Caki2 (cell line): ENCODE results near the gene BCO2. TPM values are rescaled to one million over a fixed set of nuclear protein-coding genes. Genes with fewer than 3 reads are reported as not detected.

Experiments
- total RNA-seq: library from RNA; depleted of rRNA; stranded (reverse); fragments of >200 nt; shearing (Covaris generic); gene quantifications from 2 replicates; pipeline ENCODE4 v1.2.3, GENCODE V29; 2014; ENCODE audit warnings: low replicate concordance; rRNA removed

The BCO2 gene
- total RNA-seq, 1 experiment from 2014 or later, result 8.9 TPM

Other genes with a start within 250 kb of the BCO2 start
- 14.2 and 25.0 TPM in 2 replicates for gene DIXDC1, start 238.2 kb upstream of the BCO2 start, total RNA-seq
- 28.1 and 35.0 TPM in 2 replicates for gene DLAT, start 150.1 kb upstream of the BCO2 start, total RNA-seq
- gene PIH1D2, start 101.5 kb upstream of the BCO2 start, total RNA-seq, result 0.49 and 11.4 TPM in 2 replicates
- 13.2 and 19.8 TPM in 2 replicates for gene NKAPD1, start 101.2 kb upstream of the BCO2 start, total RNA-seq
- gene TIMM8B, start 88.8 kb upstream of the BCO2 start, total RNA-seq, result 33.6 and 76.9 TPM in 2 replicates
- 75.6 and 140 TPM in 2 replicates for gene SDHD, start 88.6 kb upstream of the BCO2 start, total RNA-seq
- 119 and 132 TPM in 2 replicates for gene IL18, start 11.4 kb upstream of the BCO2 start, total RNA-seq
- gene TEX12, start 8.1 kb upstream of the BCO2 start, total RNA-seq, result not detected in 2 replicates
- gene PTS, start 50.9 kb downstream of the BCO2 start, total RNA-seq, result 30.1 and 70.3 TPM in 2 replicates
- not detected in 2 replicates for gene PLET1, start 85.3 kb downstream of the BCO2 start, total RNA-seq